ENCODE measurements around the gene IQGAP3.

Gene IQGAP3

GRCh38 chr1:156571919-156572662 lies at the start of gene IQGAP3:
Gene IQGAP3, minus strand, starts transcription at chr1:156572565. Its CDS starts 36 bp downstream, at chr1:156572529.
- no peak for TF ChIP-seq CTCF (IDR thresholded peaks at IDR 0.05; ENCODE audit: unreplicated experiment in 3 of 3)
- Mint-ChIP-seq H3K36me3 (ENCODE audit: low read depth) (peaks cover 9% of the 10 kb centered on the region), H3K27ac (peak within 1 kb of the TSS; percentile 33 to 86 (median 62)), H3K9me3 (no peaks in the 10 kb centered on the region), H3K4me3 (peak within 1 kb of the TSS; percentile 90 to 96 (median 94)), H3K27me3 (ENCODE audit: low read depth) (peaks cover 10% of the 10 kb centered on the region), H3K4me1 (peaks cover 23% of the 10 kb centered on the region)

GRCh38 chr1:156619582-156619955 lies 47.2 kb upstream of the IQGAP3 start:
- no peak for TF ChIP-seq CTCF (IDR thresholded peaks at IDR 0.05; ENCODE audit: unreplicated experiment in 3 of 3)
- Mint-ChIP-seq H3K4me1 (peaks cover 18% of the 10 kb centered on the region), H3K4me3 (no peak overlapping the region), H3K27me3 (ENCODE audit: low read depth) (peaks cover 66% of the 10 kb centered on the region), H3K36me3 (ENCODE audit: low read depth) (peaks cover 3% of the 10 kb centered on the region), H3K27ac (no peak overlapping the region), H3K9me3 (no peaks in the 10 kb centered on the region)

- TF ChIP-seq CTCF (IDR thresholded peaks at IDR 0.05; ENCODE audit: unreplicated experiment in 3 of 3) = peak in 2 of 3 experiments; percentile 22 to 41
- peak within 1 kb of the TSS in 1 of 3 experiments; percentile 3 for H3K27ac Mint-ChIP-seq
- no peak within 1 kb of the TSS for H3K4me3 Mint-ChIP-seq
- peaks cover 18% of the 10 kb centered on the region for H3K4me1 Mint-ChIP-seq
- H3K27me3 Mint-ChIP-seq (ENCODE audit: low read depth) = peaks cover 60% of the 10 kb centered on the region
- no peaks in the 10 kb centered on the region for H3K9me3 Mint-ChIP-seq
- peaks cover 3% of the 10 kb centered on the region for H3K36me3 Mint-ChIP-seq (ENCODE audit: low read depth)
Observed at GRCh38 chr1:156618853-156619581, 46.7 kb upstream of the IQGAP3 start, which contains the start of gene HAPLN2. Gene HAPLN2, plus strand, starts transcription at chr1:156619415. Its CDS starts 4,076 bp downstream, at chr1:156623491.

- Mint-ChIP-seq H3K4me1 (peaks cover 18% of the 10 kb centered on the region), H3K27ac (peak overlapping the region; percentile 48 to 76 (median 66)), H3K9me3 (no peaks in the 10 kb centered on the region), H3K27me3 (ENCODE audit: low read depth) (peaks cover 50% of the 10 kb centered on the region), H3K36me3 (ENCODE audit: low read depth) (no peaks in the 10 kb centered on the region), H3K4me3 (peak overlapping the region in 1 of 3 experiments; percentile 17)
- TF ChIP-seq CTCF (IDR thresholded peaks at IDR 0.05; ENCODE audit: unreplicated experiment in 3 of 3) = peak in 2 of 3 experiments; percentile 8 to 20
Observed at GRCh38 chr1:156616463-156616862, 44.1 kb upstream of the IQGAP3 start.

GRCh38 chr1:156615946-156616345 lies 43.6 kb upstream of the IQGAP3 start:
- H3K9me3 Mint-ChIP-seq = no peaks in the 10 kb centered on the region
- H3K27ac Mint-ChIP-seq = peak overlapping the region; percentile 48 to 76 (median 66)
- no peaks in the 10 kb centered on the region for H3K36me3 Mint-ChIP-seq (ENCODE audit: low read depth)
- H3K4me1 Mint-ChIP-seq = peaks cover 18% of the 10 kb centered on the region
- peak overlapping the region in 1 of 3 experiments; percentile 17 for H3K4me3 Mint-ChIP-seq
- TF ChIP-seq CTCF (IDR thresholded peaks at IDR 0.05; ENCODE audit: unreplicated experiment in 3 of 3) = no peak
- H3K27me3 Mint-ChIP-seq (ENCODE audit: low read depth) = peaks cover 46% of the 10 kb centered on the region

All from nephron (organoid).